Measurements from ENCODE around the gene CFAP210. TPM values are rescaled to one million over a fixed set of nuclear protein-coding genes. Genes with fewer than 3 reads are reported as not detected.

Gene CFAP210
- total and polyA plus RNA-seq, 4 donors, result 2.8 to 4.5 (median 3.5) TPM

- no peaks in the 10 kb centered on the region for H3K36me3 ChIP-seq (ENCODE audit: control insufficient read depth, insufficient read depth, low read length)
- H3K27me3 ChIP-seq (ENCODE audit: control insufficient read depth, insufficient read depth, low read length), result no peaks in the 10 kb centered on the region
- H3K9me3 ChIP-seq (ENCODE audit: control insufficient read depth, insufficient read depth, low read length), result no peaks in the 10 kb centered on the region
- no peak overlapping the region for H3K4me3 ChIP-seq (ENCODE audit: low read depth, low read length)
- peaks cover 22% of the 10 kb centered on the region for H3K4me1 ChIP-seq (ENCODE audit: control insufficient read depth, insufficient read depth, low read length)
- DNase-seq (ENCODE audit: low read depth in 4 of 6, low spot score in 6 of 6), result peak in 2 of 6 donors; percentile 16 to 35
- WGBS (ENCODE audit: insufficient coverage), result 20% methylated on average over 1 of the region's 6 CpGs
- no peak overlapping the region for H3K27ac ChIP-seq (ENCODE audit: low read depth, low read length)
Observed at GRCh38 chr2:169714699-169715098, 20.5 kb upstream of the CFAP210 start.

GRCh38 chr2:169713331-169713730 lies 19.1 kb upstream of the CFAP210 start:
- no peaks in the 10 kb centered on the region for H3K27me3 ChIP-seq (ENCODE audit: control insufficient read depth, insufficient read depth, low read length)
- no peaks in the 10 kb centered on the region for H3K36me3 ChIP-seq (ENCODE audit: control insufficient read depth, insufficient read depth, low read length)
- WGBS (ENCODE audit: insufficient coverage), result 100% methylated on average over 2 of the region's 3 CpGs
- H3K4me3 ChIP-seq (ENCODE audit: low read depth, low read length), result no peak overlapping the region
- H3K27ac ChIP-seq (ENCODE audit: low read depth, low read length), result no peak overlapping the region
- peaks cover 22% of the 10 kb centered on the region for H3K4me1 ChIP-seq (ENCODE audit: control insufficient read depth, insufficient read depth, low read length)
- DNase-seq (ENCODE audit: low read depth in 4 of 6, low spot score in 6 of 6), result no peak
- H3K9me3 ChIP-seq (ENCODE audit: control insufficient read depth, insufficient read depth, low read length), result no peaks in the 10 kb centered on the region

GRCh38 chr2:169712791-169713227 lies 18.6 kb upstream of the CFAP210 start:
- H3K4me3 ChIP-seq (ENCODE audit: low read depth, low read length), result no peak overlapping the region
- DNase-seq (ENCODE audit: low read depth in 4 of 6, low spot score in 6 of 6), result no peak
- WGBS (ENCODE audit: insufficient coverage), result 97% methylated on average over 8 of the region's 9 CpGs

GRCh38 chr2:169711751-169712509 lies 17.7 kb upstream of the CFAP210 start:
- Histone ChIP-seq H3K4me3 (ENCODE audit: low read depth, low read length) (no peak overlapping the region), H3K36me3 (ENCODE audit: control insufficient read depth, insufficient read depth, low read length) (no peaks in the 10 kb centered on the region), H3K27ac (ENCODE audit: low read depth, low read length) (no peak overlapping the region), H3K27me3 (ENCODE audit: control insufficient read depth, insufficient read depth, low read length) (no peaks in the 10 kb centered on the region), H3K9me3 (ENCODE audit: control insufficient read depth, insufficient read depth, low read length) (no peaks in the 10 kb centered on the region), H3K4me1 (ENCODE audit: control insufficient read depth, insufficient read depth, low read length) (peaks cover 18% of the 10 kb centered on the region)
- no peak for DNase-seq (ENCODE audit: low read depth in 4 of 6, low spot score in 6 of 6)
- whole genome bisulfite sequencing (ENCODE audit: insufficient coverage), result 80% methylated on average over 1 of the region's 7 CpGs

More at GRCh38 chr2:169712791-169713227, 18.6 kb upstream of the CFAP210 start:
- Histone ChIP-seq H3K27ac (ENCODE audit: low read depth, low read length) (no peak overlapping the region), H3K27me3 (ENCODE audit: control insufficient read depth, insufficient read depth, low read length) (no peaks in the 10 kb centered on the region), H3K36me3 (ENCODE audit: control insufficient read depth, insufficient read depth, low read length) (no peaks in the 10 kb centered on the region), H3K9me3 (ENCODE audit: control insufficient read depth, insufficient read depth, low read length) (no peaks in the 10 kb centered on the region), H3K4me1 (ENCODE audit: control insufficient read depth, insufficient read depth, low read length) (peaks cover 22% of the 10 kb centered on the region)

GRCh38 chr2:169709981-169710380 lies 15.8 kb upstream of the CFAP210 start:
- H3K27ac ChIP-seq (ENCODE audit: low read depth, low read length), result no peak overlapping the region

GRCh38 chr2:169709331-169709730 lies 15.1 kb upstream of the CFAP210 start:
- WGBS (ENCODE audit: insufficient coverage), result no CpG with 5 or more reads among the region's 1 CpG

More at GRCh38 chr2:169709981-169710380, 15.8 kb upstream of the CFAP210 start:
- H3K27me3 ChIP-seq (ENCODE audit: control insufficient read depth, insufficient read depth, low read length), result no peaks in the 10 kb centered on the region
- 81% methylated on average over 1 of the region's 1 CpG for WGBS (ENCODE audit: insufficient coverage)
- H3K4me1 ChIP-seq (ENCODE audit: control insufficient read depth, insufficient read depth, low read length), result peaks cover 4% of the 10 kb centered on the region
- no peak for DNase-seq (ENCODE audit: low read depth in 4 of 6, low spot score in 6 of 6)
- no peak overlapping the region for H3K4me3 ChIP-seq (ENCODE audit: low read depth, low read length)
- H3K36me3 ChIP-seq (ENCODE audit: control insufficient read depth, insufficient read depth, low read length), result no peaks in the 10 kb centered on the region
- H3K9me3 ChIP-seq (ENCODE audit: control insufficient read depth, insufficient read depth, low read length), result no peaks in the 10 kb centered on the region

GRCh38 chr2:169707626-169708025 lies 13.4 kb upstream of the CFAP210 start:
- no peak overlapping the region for H3K27ac ChIP-seq (ENCODE audit: low read depth, low read length)
- WGBS (ENCODE audit: insufficient coverage), result 100% methylated on average over 1 of the region's 2 CpGs

More at GRCh38 chr2:169709331-169709730, 15.1 kb upstream of the CFAP210 start:
- no peaks in the 10 kb centered on the region for H3K36me3 ChIP-seq (ENCODE audit: control insufficient read depth, insufficient read depth, low read length)
- H3K4me3 ChIP-seq (ENCODE audit: low read depth, low read length), result no peak overlapping the region
- no peak for DNase-seq (ENCODE audit: low read depth in 4 of 6, low spot score in 6 of 6)
- no peaks in the 10 kb centered on the region for H3K9me3 ChIP-seq (ENCODE audit: control insufficient read depth, insufficient read depth, low read length)
- no peak overlapping the region for H3K27ac ChIP-seq (ENCODE audit: low read depth, low read length)
- peaks cover 4% of the 10 kb centered on the region for H3K4me1 ChIP-seq (ENCODE audit: control insufficient read depth, insufficient read depth, low read length)
- H3K27me3 ChIP-seq (ENCODE audit: control insufficient read depth, insufficient read depth, low read length), result no peaks in the 10 kb centered on the region

GRCh38 chr2:169705927-169706326 lies 11.7 kb upstream of the CFAP210 start:
- Histone ChIP-seq H3K4me3 (ENCODE audit: low read depth, low read length) (no peak overlapping the region), H3K27ac (ENCODE audit: low read depth, low read length) (no peak overlapping the region), H3K4me1 (ENCODE audit: control insufficient read depth, insufficient read depth, low read length) (no peaks in the 10 kb centered on the region), H3K27me3 (ENCODE audit: control insufficient read depth, insufficient read depth, low read length) (no peaks in the 10 kb centered on the region), H3K9me3 (ENCODE audit: control insufficient read depth, insufficient read depth, low read length) (no peaks in the 10 kb centered on the region), H3K36me3 (ENCODE audit: control insufficient read depth, insufficient read depth, low read length) (peaks cover 2% of the 10 kb centered on the region)
- DNase-seq (ENCODE audit: low read depth in 4 of 6, low spot score in 6 of 6), result no peak
- WGBS (ENCODE audit: insufficient coverage), result no CpG with 5 or more reads among the region's 2 CpGs

More at GRCh38 chr2:169707626-169708025, 13.4 kb upstream of the CFAP210 start:
- DNase-seq (ENCODE audit: low read depth in 4 of 6, low spot score in 6 of 6), result no peak
- Histone ChIP-seq H3K9me3 (ENCODE audit: control insufficient read depth, insufficient read depth, low read length) (no peaks in the 10 kb centered on the region), H3K27me3 (ENCODE audit: control insufficient read depth, insufficient read depth, low read length) (no peaks in the 10 kb centered on the region), H3K4me1 (ENCODE audit: control insufficient read depth, insufficient read depth, low read length) (peaks cover 4% of the 10 kb centered on the region), H3K4me3 (ENCODE audit: low read depth, low read length) (no peak overlapping the region), H3K36me3 (ENCODE audit: control insufficient read depth, insufficient read depth, low read length) (peaks cover 2% of the 10 kb centered on the region)

- H3K4me1 ChIP-seq (ENCODE audit: control insufficient read depth, insufficient read depth, low read length), result no peaks in the 10 kb centered on the region
- no peak overlapping the region for H3K27ac ChIP-seq (ENCODE audit: low read depth, low read length)
- no CpG with 5 or more reads among the region's 1 CpG for WGBS (ENCODE audit: insufficient coverage)
- no peaks in the 10 kb centered on the region for H3K9me3 ChIP-seq (ENCODE audit: control insufficient read depth, insufficient read depth, low read length)
- H3K36me3 ChIP-seq (ENCODE audit: control insufficient read depth, insufficient read depth, low read length), result peaks cover 2% of the 10 kb centered on the region
- H3K27me3 ChIP-seq (ENCODE audit: control insufficient read depth, insufficient read depth, low read length), result no peaks in the 10 kb centered on the region
- no peak overlapping the region for H3K4me3 ChIP-seq (ENCODE audit: low read depth, low read length)
- DNase-seq (ENCODE audit: low read depth in 4 of 6, low spot score in 6 of 6), result no peak
Observed at GRCh38 chr2:169704160-169704708, 10.0 kb upstream of the CFAP210 start.

GRCh38 chr2:169702996-169703395 lies 8.8 kb upstream of the CFAP210 start:
- Histone ChIP-seq H3K27me3 (ENCODE audit: control insufficient read depth, insufficient read depth, low read length) (no peaks in the 10 kb centered on the region), H3K4me3 (ENCODE audit: low read depth, low read length) (no peak overlapping the region), H3K27ac (ENCODE audit: low read depth, low read length) (no peak overlapping the region), H3K9me3 (ENCODE audit: control insufficient read depth, insufficient read depth, low read length) (no peaks in the 10 kb centered on the region), H3K36me3 (ENCODE audit: control insufficient read depth, insufficient read depth, low read length) (peaks cover 2% of the 10 kb centered on the region), H3K4me1 (ENCODE audit: control insufficient read depth, insufficient read depth, low read length) (no peaks in the 10 kb centered on the region)
- DNase-seq (ENCODE audit: low read depth in 4 of 6, low spot score in 6 of 6), result no peak
- 94% methylated on average over 2 of the region's 3 CpGs for WGBS (ENCODE audit: insufficient coverage)
